ENCODE results near the gene ERICH2. TPM values are rescaled to one million over a fixed set of nuclear protein-coding genes. Genes with fewer than 3 reads are reported as not detected.
A peak's percentile ranks its signal among the peaks of the same experiment; 100 is the strongest.

Gene ERICH2
- total RNA-seq, 1 donor from 2014 or later = 1.7 TPM

GRCh38 chr2:170761572-170761971 lies 8.6 kb upstream of the ERICH2 start:
- no peak for DNase-seq (ENCODE audit: low spot score)
- intact Hi-C loops (cut with DNase I) = no loop called here

DNA sequence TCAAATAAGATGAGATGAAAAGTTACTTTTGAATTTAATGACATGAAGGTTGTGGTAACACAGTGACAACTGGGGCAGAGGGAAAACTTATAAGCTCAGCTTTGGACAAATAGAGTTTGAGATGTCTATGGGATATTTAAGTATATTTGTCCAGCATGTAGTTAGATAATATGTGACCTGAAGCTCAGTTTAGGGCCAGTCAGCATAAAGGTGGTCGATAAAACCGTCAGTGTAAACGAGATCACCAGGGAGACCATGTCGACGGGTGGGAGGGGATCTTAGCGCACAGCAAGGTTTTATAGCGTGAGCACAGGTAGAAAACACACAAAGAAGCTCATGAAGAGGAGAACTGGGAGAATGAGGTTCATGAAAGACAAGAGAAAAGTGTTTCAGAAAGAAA lies 7.4 kb upstream of the ERICH2 start:
- no peak for DNase-seq (ENCODE audit: low spot score)
- intact Hi-C loops (cut with DNase I) = no loop called here

GRCh38 chr2:170763232-170763631 lies 6.9 kb upstream of the ERICH2 start:
- DNase-seq (ENCODE audit: low spot score) = no peak
- intact Hi-C loops (cut with DNase I) = no loop called here

DNA sequence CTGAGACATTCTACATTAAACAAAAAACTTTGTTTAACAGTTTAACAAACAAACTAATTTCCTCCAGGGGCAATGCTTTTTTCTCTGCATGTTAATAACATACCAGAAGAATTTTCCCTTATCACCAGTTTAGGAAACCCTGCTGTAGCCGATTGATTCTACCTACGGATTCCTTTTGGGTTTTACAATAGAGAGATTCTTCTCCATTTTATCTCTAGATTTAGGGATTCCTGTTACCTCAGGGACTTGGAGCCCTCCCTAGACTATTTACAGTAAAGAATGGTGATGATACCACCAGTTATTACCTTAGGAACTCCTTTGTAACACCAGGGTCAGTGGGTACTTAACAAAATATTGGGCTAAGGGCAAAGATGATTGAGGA lies 5.3 kb upstream of the ERICH2 start:
- no peak for DNase-seq (ENCODE audit: low spot score)
- intact Hi-C loops (cut with DNase I) = no loop called here

DNA sequence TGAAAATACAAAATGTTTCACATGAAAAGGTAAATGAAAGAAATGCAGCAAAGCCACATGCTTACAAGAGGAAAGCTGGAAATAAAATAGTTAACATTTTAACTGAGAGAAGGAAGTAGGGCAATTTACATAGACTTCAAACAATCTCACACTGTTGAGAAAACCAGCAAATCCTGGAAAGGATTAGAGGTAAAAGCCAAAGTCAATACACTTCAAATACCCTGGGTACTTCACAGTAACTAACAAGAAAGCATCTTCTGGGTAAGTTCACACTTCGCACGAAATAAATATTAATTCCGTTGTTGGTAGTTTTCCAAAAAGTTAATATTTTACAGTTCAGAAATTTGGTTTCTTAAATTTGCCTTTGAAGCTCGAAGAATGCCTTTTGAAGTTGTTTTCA lies 3.5 kb upstream of the ERICH2 start:
- intact Hi-C loops (cut with DNase I) = no loop called here
- no peak for DNase-seq (ENCODE audit: low spot score)

GRCh38 chr2:170770606-170771420 lies 635 bp downstream of the ERICH2 start:
- DNase-seq (ENCODE audit: low spot score) = peak; percentile 84
- intact Hi-C loops (cut with DNase I) = no loop called here

DNA sequence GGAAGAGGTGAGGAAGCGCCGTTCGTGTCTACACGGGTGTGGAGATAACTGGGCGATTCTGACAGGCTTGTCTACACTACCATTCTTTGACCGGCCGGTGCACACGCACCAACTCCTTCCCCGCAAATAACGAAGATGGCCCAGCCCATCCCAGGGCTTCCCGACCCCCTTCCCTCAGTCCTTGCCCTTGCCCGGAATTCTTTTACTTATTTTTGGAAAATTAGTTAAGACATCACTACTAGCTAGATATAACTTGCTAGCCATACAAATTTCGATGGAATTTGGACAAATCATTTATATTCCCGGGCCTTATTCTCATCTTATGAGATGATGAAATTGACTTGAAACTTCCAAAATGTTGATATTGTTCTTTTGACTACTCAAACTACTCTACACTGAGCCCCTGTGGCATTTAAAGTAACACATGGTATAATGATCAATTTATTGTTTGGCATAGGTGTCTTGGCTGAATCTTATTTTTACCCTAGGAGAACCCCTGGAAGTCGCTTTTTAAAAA lies 1.3 kb downstream of the ERICH2 start:
- no peak for DNase-seq (ENCODE audit: low spot score)
- intact Hi-C loops (cut with DNase I) = no loop called here

DNA sequence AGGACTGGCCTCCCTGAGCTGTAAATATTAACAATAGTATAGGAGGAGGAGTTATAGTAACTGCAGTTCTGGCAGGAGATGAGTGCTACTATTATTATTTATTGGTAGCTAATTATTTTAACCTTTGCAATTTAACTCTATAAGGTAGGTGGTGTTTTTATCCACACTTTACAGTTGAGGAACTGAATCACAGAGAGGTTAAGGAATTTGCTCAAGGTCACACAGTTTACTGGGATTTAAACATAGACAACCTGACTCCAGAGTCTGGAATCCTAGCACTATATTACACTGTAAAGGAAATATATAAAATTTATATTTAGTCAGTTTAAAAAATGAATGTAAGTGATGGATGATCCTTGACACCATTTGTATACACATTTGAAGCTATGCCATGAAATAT lies 2.1 kb downstream of the ERICH2 start:
- no peak for DNase-seq (ENCODE audit: low spot score)
- intact Hi-C loops (cut with DNase I) = no loop called here

- intact Hi-C loops (cut with DNase I) = no loop called here
These were observed 3.9 kb downstream of the ERICH2 start for GRCh38 chr2:170774074-170774473.

GRCh38 chr2:170778900-170779299 lies 8.7 kb downstream of the ERICH2 start:
- intact Hi-C loops (cut with DNase I) = no loop called here
- DNase-seq (ENCODE audit: low spot score) = no peak

More at GRCh38 chr2:170774074-170774473, 3.9 kb downstream of the ERICH2 start:
- DNase-seq (ENCODE audit: low spot score) = no peak

DNA sequence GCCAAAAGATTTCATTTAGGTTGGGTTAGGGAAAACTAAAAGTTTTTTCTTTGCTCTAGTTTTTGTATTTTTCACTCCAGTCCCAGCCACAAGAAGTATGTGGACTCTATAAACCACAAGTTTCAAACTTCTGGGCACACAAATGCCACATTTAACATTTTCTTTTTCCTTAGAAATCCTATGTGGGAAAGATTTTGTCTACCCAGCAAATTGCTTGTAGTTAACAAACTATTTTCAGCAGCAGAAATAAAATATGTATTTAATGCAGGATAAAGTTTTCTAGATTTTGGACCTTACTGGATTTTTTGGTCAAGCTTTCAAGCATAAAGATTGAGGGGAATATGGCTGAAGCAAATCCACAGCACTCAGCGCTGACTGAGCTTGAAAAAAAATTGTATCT lies 9.1 kb downstream of the ERICH2 start:
- intact Hi-C loops (cut with DNase I) = no loop called here
- DNase-seq (ENCODE audit: low spot score) = no peak

DNA sequence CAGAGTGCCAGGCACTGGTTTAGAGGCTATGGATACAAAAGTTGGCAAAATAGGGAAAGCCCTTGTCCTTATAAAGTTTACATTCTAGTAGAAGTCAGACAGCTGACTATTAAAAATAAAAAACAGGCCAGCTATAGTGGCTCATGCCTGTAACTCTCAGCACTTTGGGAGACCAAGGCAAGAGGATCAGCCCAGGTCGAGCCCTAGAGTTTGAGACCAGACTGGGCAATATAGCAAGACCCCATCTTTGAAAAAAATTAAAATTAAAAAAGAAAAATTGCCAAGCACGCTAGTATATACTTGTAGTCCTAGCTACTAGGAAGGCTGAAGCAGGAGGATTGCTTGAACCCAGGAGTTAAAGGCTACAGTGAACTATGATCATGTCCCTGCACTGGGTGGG lies 12.5 kb downstream of the ERICH2 start:
- DNase-seq (ENCODE audit: low spot score) = no peak
- intact Hi-C loops (cut with DNase I) = no loop called here

- intact Hi-C loops (cut with DNase I) = no loop called here
- DNase-seq (ENCODE audit: low spot score) = no peak
These were observed 13.4 kb downstream of the ERICH2 start for GRCh38 chr2:170783549-170783948.

GRCh38 chr2:170798996-170799395 lies 28.8 kb downstream of the ERICH2 start:
- intact Hi-C loops (cut with DNase I) = no loop called here

GRCh38 chr2:170806548-170806947 lies 36.4 kb downstream of the ERICH2 start:
- DNase-seq (ENCODE audit: low spot score) = no peak
- intact Hi-C loops (cut with DNase I) = no loop called here

More at GRCh38 chr2:170798996-170799395, 28.8 kb downstream of the ERICH2 start:
- no peak for DNase-seq (ENCODE audit: low spot score)

DNA sequence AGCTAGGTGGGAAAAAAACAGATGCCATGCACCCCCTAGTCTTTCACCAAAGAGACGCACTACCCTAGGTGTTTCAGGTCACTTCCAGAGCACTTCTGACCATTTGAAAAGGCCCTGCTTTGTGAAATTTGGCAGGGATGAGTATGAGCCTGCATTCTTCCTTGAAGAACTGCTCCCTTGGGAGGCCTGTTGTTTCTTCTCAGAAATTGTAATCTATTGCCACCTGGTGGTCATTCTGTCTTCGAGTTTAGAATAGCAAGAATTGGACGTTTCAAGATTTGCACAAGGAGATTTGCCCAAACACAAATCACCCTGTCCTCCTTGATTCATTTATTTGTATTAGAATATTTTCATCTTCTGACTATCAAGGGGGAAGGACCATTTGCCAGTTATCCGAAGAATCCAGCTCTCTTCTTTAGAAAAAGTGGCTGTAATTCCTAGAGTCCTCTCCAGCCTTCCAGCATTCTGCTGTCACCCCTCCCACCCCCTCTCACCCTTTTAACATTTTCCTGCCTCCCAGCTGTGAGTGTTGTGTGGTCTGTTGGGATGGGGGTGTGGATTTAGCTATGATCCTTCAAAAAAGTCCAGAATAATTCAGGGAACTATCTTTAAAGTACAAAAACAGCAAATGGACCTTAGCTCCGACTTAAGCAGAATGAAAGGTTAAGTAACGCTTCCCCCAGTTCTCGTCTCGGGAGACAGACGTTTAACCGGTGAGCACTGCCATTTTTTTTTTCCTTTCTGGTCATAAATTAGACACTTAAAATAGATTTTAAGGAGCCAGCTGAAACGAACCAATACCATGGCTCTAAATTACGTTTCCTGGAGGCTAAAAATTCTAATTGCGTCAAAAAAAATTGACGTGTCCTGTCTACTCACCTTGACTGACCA lies 42.8 kb downstream of the ERICH2 start:
- intact Hi-C loops (cut with DNase I) = loop anchor here (1.0 to 10.0 kb wide), 4 partner anchors 96 to 578 kb away; partner anchors contain the start of gene SP5
- DNase-seq (ENCODE audit: low spot score) = no peak

GRCh38 chr2:170813611-170814532 lies 43.7 kb downstream of the ERICH2 start:
- DNase-seq (ENCODE audit: low spot score) = no peak
- intact Hi-C loops (cut with DNase I) = loop anchor here (1.0 to 10.0 kb wide), 5 partner anchors 97 to 579 kb away; partner anchors contain the start of gene SP5

GRCh38 chr2:170814533-170815230 lies 44.5 kb downstream of the ERICH2 start:
- no peak for DNase-seq (ENCODE audit: low spot score)
- intact Hi-C loops (cut with DNase I) = loop anchor here (2.0 to 10.0 kb wide), 4 partner anchors 97 to 580 kb away; partner anchors contain the start of gene SP5
